GM10266 (cell line): ENCODE results near the gene CTIF.
A peak's percentile ranks its signal among the peaks of the same experiment; 100 is the strongest.

Experiments used
- DNase-seq: peaks from one replicate; pipeline ENCODE4 v3.0.0; 2012; ENCODE audit errors: extremely low spot score
- CTCF ChIP-seq: IDR thresholded peaks from 2 replicates; pipeline ENCODE4 v1.5.1; 2012; ENCODE audit warnings: mild to moderate bottlenecking, low read depth; ENCODE audit not compliant: control insufficient read depth, insufficient read depth; ENCODE audit errors: missing control alignments

The CTIF gene

GRCh38 chr18:48637081-48637990 lies 98.5 kb downstream of the CTIF start:
- no peak for DNase-seq

GRCh38 chr18:48638451-48638850 lies 99.6 kb downstream of the CTIF start:
- TF ChIP-seq CTCF, result no peak

More at GRCh38 chr18:48637081-48637990, 98.5 kb downstream of the CTIF start:
- TF ChIP-seq CTCF, result no peak

GRCh38 chr18:48638896-48639771 lies 100.3 kb downstream of the CTIF start:
- no peak for TF ChIP-seq CTCF
- DNase-seq, result no peak

More at GRCh38 chr18:48638451-48638850, 99.6 kb downstream of the CTIF start:
- DNase-seq, result no peak

- DNase-seq, result no peak
- TF ChIP-seq CTCF, result peak; percentile 31
Observed at GRCh38 chr18:48639772-48640432, 101.1 kb downstream of the CTIF start.

GRCh38 chr18:48640566-48641270 lies 101.9 kb downstream of the CTIF start:
- DNase-seq, result no peak
- TF ChIP-seq CTCF, result no peak

- DNase-seq, result no peak
- no peak for TF ChIP-seq CTCF
Observed at GRCh38 chr18:48641981-48642380, 103.2 kb downstream of the CTIF start.
